Body of pancreas (tissue), 4 donors: Measurements from ENCODE around the gene CEP250.

Experiments
- CTCF ChIP-seq, 7 experiments: fragments of 450-650 bp in 4 of 7; fragments of 200-600 bp in 3 of 7; sonication (generic) in 3 of 7; IDR thresholded peaks; one replicate each; pipeline ENCODE4 v1.5.1; 2016 to 2019; ENCODE audit warnings: antibody characterized with exemption in 7 of 7
- POLR2A ChIP-seq, 3 donors: fragments of 450-650 bp; IDR thresholded peaks; one replicate each; pipeline ENCODE4 v1.6.1; 2016; ENCODE audit warnings: antibody characterized with exemption in 3 of 3, mild to moderate bottlenecking in 2 of 3

- TF ChIP-seq CTCF (IDR thresholded peaks at IDR 0.05), result no peak
- no peak for TF ChIP-seq POLR2A (IDR thresholded peaks at IDR 0.05)
Observed at GRCh38 chr20:35433337-35433736, 22.1 kb upstream of the CEP250 start.
